GM13976 (cell line): ENCODE results near the gene ATP5F1C.
"Not testable (repeated sequence)": the region's sequence is repeated elsewhere in the genome, so short reads cannot be mapped to it uniquely, and the experiment has no call there.

Experiments used
- DNase-seq: peaks from one replicate; pipeline ENCODE4 v3.0.0; 2012; ENCODE audit warnings: low spot score
- CTCF ChIP-seq: IDR thresholded peaks from 2 replicates; pipeline ENCODE4 v1.5.1; 2012; ENCODE audit warnings: borderline replicate concordance, mild to moderate bottlenecking; ENCODE audit not compliant: insufficient read depth; ENCODE audit errors: extremely low read depth, missing control alignments, control extremely low read depth
- in situ Hi-C: fragments of 300-500 bp; cut with MboI; formaldehyde crosslinking; loops from one replicate; pipeline ENCODE4 v1.12.0; 2022; ENCODE audit warnings: low sequenced_read_pairs, mixed read lengths, inconsistent platforms; ENCODE audit not compliant: unreplicated experiment

The ATP5F1C gene

GRCh38 chr10:7808686-7809267 lies 20.8 kb downstream of the ATP5F1C start:
- TF ChIP-seq CTCF = no peak
- in situ Hi-C loops = no loop called here
- no peak for DNase-seq

- DNase-seq = no peak
- in situ Hi-C loops = no loop called here
- TF ChIP-seq CTCF = no peak
Measured at GRCh38 chr10:7810443-7810842, 22.5 kb downstream of the ATP5F1C start.

DNA sequence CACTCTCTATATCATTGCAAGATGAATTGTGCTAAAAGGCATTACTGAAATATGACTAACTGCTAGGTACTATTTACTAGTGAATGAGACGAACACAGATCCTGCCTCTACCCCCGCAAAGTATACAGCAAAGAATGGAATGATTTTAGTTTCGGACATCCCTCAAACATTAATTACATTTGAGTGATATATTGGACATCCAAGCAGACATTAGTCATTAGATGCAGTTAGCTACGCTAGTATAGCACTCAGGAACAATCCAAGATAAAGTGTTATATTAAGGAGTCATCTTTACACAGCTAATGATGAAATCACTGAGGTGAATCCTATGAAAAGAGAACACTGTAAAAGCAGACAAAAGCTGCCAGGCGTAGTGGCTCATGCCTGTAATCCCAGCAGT lies 23.0 kb downstream of the ATP5F1C start:
- no peak for DNase-seq
- in situ Hi-C loops = no loop called here
- TF ChIP-seq CTCF = no peak

- in situ Hi-C loops, DNase-seq: not testable (repeated sequence)
Measured at GRCh38 chr10:7811743-7812142, 23.8 kb downstream of the ATP5F1C start.

- TF ChIP-seq CTCF = no peak
- DNase-seq = no peak
- in situ Hi-C loops = no loop called here
Measured at GRCh38 chr10:7813481-7813880, 25.5 kb downstream of the ATP5F1C start.

- no peak for TF ChIP-seq CTCF
- DNase-seq = no peak
- in situ Hi-C loops = no loop called here
Measured at GRCh38 chr10:7817576-7817975, 29.6 kb downstream of the ATP5F1C start.

DNA sequence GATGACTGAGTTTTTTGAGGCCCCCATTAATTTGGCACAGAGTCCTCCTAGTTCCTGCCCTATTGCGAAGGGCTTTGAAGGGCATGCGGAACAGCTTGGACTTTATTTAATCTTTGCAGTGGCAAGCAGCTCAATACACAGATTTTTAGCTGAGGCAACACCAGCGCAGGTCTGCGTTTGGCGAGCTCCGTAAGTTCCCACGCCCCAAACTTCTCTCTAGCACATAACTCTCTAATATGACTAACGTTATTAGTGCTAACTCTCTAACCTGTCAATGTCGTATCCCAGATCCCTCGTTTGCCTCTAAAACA lies 30.0 kb downstream of the ATP5F1C start:
- no peak for TF ChIP-seq CTCF
- in situ Hi-C loops = no loop called here
- DNase-seq = no peak
